ENCODE results near the gene GTF2F1.

- TF ChIP-seq, protein P1, sequence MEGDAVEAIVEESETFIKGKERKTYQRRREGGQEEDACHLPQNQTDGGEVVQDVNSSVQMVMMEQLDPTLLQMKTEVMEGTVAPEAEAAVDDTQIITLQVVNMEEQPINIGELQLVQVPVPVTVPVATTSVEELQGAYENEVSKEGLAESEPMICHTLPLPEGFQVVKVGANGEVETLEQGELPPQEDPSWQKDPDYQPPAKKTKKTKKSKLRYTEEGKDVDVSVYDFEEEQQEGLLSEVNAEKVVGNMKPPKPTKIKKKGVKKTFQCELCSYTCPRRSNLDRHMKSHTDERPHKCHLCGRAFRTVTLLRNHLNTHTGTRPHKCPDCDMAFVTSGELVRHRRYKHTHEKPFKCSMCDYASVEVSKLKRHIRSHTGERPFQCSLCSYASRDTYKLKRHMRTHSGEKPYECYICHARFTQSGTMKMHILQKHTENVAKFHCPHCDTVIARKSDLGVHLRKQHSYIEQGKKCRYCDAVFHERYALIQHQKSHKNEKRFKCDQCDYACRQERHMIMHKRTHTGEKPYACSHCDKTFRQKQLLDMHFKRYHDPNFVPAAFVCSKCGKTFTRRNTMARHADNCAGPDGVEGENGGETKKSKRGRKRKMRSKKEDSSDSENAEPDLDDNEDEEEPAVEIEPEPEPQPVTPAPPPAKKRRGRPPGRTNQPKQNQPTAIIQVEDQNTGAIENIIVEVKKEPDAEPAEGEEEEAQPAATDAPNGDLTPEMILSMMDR (IDR thresholded peaks at IDR 0.05), result no peak
- TF ChIP-seq POLR2A (IDR thresholded peaks at IDR 0.05) (no peak), POLR2AphosphoS5 (IDR thresholded peaks at IDR 0.05) (no peak)
Observed at GRCh38 chr19:6394831-6395230, 1.9 kb upstream of the GTF2F1 start.

Measured in breast epithelium (tissue), 3 donors.